ENCODE results near the gene MT1HL1.

DNA sequence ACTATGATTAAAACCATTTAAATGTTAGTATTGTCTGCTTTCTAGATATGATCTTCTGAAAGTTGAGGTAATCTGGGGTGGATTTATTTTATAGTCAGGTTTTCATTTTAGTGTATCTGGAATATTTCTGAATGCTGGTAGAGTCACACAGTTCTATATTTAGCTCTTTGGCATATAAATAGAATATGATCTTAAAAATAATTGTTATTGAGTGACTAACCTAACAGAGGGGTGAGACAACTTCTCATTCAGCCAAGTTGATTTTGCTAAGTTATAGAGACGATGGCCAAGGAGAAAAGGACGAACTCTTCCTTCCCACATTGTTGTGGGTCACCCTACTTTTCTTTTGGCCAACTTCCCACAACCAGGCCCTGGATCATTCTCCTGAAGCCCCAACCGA, 7.2 kb upstream of the MT1HL1 start:
- TF ChIP-seq EZH2phosphoT487 (IDR thresholded peaks at IDR 0.05; ENCODE audit: insufficient read depth, low read depth) (no peak), EZH2 (IDR thresholded peaks at IDR 0.05; ENCODE audit: insufficient read depth, poor library complexity, severe bottlenecking) (no peak)

Data from GM23248 (cell line).